Epidermal melanocyte (primary cell): Measurements from ENCODE around the gene SLC29A2.

ENCODE experiments used
- DNase-seq: peaks from one replicate; pipeline ENCODE4 v3.0.0; 2011; ENCODE audit warnings: low spot score; ENCODE audit not compliant: insufficient read length

Gene SLC29A2

GRCh38 chr11:66371627-66372415 is at the start of gene SLC29A2:
SLC29A2 (minus strand) TSS chr11:66371760; CDS start chr11:66371591, 169 bp downstream.
- peak; percentile 19 for DNase-seq

GRCh38 chr11:66420671-66421476 is 49.3 kb upstream of the SLC29A2 start, which contains the start of gene NPAS4:
NPAS4 (plus strand) TSS chr11:66421035; CDS start chr11:66421180, 145 bp downstream.
- no peak for DNase-seq

- no peak for DNase-seq
These were observed 48.3 kb upstream of the SLC29A2 start for GRCh38 chr11:66419825-66420224.

GRCh38 chr11:66418986-66419308 is 47.4 kb upstream of the SLC29A2 start:
- DNase-seq: no peak

- peak; percentile 67 for DNase-seq
These were observed 46.8 kb upstream of the SLC29A2 start for GRCh38 chr11:66418168-66418985.

GRCh38 chr11:66417000-66417399 is 45.4 kb upstream of the SLC29A2 start:
- no peak for DNase-seq

GRCh38 chr11:66415423-66415822 is 43.9 kb upstream of the SLC29A2 start:
- no peak for DNase-seq

- DNase-seq: no peak
These were observed 42.8 kb upstream of the SLC29A2 start for GRCh38 chr11:66414120-66414934.

GRCh38 chr11:66413167-66413566 is 41.6 kb upstream of the SLC29A2 start:
- DNase-seq: no peak

- DNase-seq: no peak
These were observed 40.5 kb upstream of the SLC29A2 start for GRCh38 chr11:66412110-66412509.

GRCh38 chr11:66411323-66411722 is 39.8 kb upstream of the SLC29A2 start:
- DNase-seq: no peak

- DNase-seq: no peak
These were observed 38.6 kb upstream of the SLC29A2 start for GRCh38 chr11:66410191-66410590.

- no peak for DNase-seq
These were observed 37.7 kb upstream of the SLC29A2 start for GRCh38 chr11:66409226-66409625.

- peak; percentile 87 for DNase-seq
These were observed 37.1 kb upstream of the SLC29A2 start for GRCh38 chr11:66408488-66409214.

GRCh38 chr11:66407651-66408050 is 36.1 kb upstream of the SLC29A2 start:
- DNase-seq: no peak

GRCh38 chr11:66393954-66394353 is 22.4 kb upstream of the SLC29A2 start:
- no peak for DNase-seq

- DNase-seq: no peak
These were observed 19.8 kb upstream of the SLC29A2 start for GRCh38 chr11:66391322-66391721.

GRCh38 chr11:66388780-66389386 is 17.3 kb upstream of the SLC29A2 start:
- DNase-seq: peak; percentile 17

- peak; percentile 60 for DNase-seq
These were observed 14.9 kb upstream of the SLC29A2 start for GRCh38 chr11:66386171-66387069.
